Activated CD8-positive, alpha-beta memory T cell treated with anti-CD3 and anti-CD28 coated beads for 24 hours (primary cell): ENCODE results near the gene RPL10A.
"Not testable (repeated sequence)": the region's sequence is repeated elsewhere in the genome, so short reads cannot be mapped to it uniquely, and the experiment has no call there.

Experiments used
- DNase-seq: peaks from one replicate; pipeline ENCODE4 v3.0.0-alpha.2; 2020

Gene RPL10A

GRCh38 chr6:35515939-35516338, 47.7 kb downstream of the RPL10A start:
- DNase-seq = not testable (repeated sequence)

- DNase-seq = no peak
These were observed 48.5 kb downstream of the RPL10A start for GRCh38 chr6:35516712-35517111.

- not testable (repeated sequence) for DNase-seq
These were observed 49.8 kb downstream of the RPL10A start for GRCh38 chr6:35517978-35518377.

- DNase-seq = no peak
These were observed 50.5 kb downstream of the RPL10A start for GRCh38 chr6:35518566-35519312.

- DNase-seq = no peak
These were observed 51.3 kb downstream of the RPL10A start for GRCh38 chr6:35519313-35520015.
